OCI-LY3 (cell line): ENCODE data around the gene NOL3.

ENCODE experiments used
- EZH2phosphoT487 ChIP-seq: fragments of 200-600 bp; shearing (Covaris generic); IDR thresholded peaks from 2 replicates; pipeline ENCODE4 v1.6.1; 2018; ENCODE audit warnings: antibody characterized with exemption, mixed run types, low read depth
- TF ChIP-seq, protein P1 (sequence below): fragments of 200-600, 300-600 bp; sonication (generic); IDR thresholded peaks from 2 replicates; pipeline ENCODE4 v1.5.1; 2014; ENCODE audit warnings: antibody characterized with exemption, low read length, low read depth

DNA sequence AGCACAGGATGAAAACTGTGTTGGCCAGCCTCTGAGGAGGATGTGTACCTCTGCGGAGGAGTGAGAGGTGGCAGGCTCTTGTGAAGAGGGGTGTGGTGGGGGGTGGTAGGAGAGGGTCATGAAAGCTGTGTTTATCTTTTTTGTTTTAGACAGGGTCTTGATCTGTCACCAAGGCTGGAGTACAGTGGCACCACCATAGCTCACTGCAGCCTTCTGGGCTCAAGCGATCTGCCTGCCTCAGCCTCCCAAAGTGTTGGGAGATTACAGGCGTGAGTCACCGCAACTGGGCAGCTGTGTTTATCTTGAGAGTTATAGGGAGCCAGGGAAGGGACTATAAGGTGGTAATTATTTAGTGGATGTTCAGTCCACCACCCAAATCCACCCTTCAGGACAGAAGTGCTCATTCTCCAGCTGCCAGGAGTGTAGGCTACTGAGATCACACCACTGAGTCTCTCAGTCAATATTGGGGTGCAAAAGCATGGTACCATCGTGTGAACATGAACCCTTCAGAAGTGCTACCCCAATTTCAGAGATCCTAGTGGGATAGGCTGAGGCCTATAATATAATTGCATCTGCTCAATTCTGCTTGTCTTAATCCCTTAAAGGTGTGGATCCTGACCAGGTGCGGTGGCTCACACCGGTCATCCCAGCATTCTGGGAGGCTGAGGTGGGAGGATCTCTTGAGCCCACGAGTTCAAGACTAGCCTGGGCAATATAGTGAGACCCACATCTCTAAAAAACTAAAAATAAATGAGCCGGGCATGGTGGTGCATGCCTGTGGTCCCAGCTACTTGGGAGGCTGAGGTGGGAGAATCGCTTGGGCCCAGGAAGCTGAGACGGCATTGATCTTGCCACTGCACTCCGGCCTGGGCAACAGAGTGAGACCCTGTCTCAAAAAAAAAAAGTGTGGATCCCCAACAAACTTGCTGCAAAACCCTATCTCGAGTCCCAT is 20.4 kb downstream of the NOL3 start:
- TF ChIP-seq, protein P1, sequence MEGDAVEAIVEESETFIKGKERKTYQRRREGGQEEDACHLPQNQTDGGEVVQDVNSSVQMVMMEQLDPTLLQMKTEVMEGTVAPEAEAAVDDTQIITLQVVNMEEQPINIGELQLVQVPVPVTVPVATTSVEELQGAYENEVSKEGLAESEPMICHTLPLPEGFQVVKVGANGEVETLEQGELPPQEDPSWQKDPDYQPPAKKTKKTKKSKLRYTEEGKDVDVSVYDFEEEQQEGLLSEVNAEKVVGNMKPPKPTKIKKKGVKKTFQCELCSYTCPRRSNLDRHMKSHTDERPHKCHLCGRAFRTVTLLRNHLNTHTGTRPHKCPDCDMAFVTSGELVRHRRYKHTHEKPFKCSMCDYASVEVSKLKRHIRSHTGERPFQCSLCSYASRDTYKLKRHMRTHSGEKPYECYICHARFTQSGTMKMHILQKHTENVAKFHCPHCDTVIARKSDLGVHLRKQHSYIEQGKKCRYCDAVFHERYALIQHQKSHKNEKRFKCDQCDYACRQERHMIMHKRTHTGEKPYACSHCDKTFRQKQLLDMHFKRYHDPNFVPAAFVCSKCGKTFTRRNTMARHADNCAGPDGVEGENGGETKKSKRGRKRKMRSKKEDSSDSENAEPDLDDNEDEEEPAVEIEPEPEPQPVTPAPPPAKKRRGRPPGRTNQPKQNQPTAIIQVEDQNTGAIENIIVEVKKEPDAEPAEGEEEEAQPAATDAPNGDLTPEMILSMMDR, result no peak
- TF ChIP-seq EZH2phosphoT487, result no peak
